Epithelial cell of proximal tubule (primary cell): Measurements from ENCODE around the gene ABHD17A. TPM values are rescaled to one million over a fixed set of nuclear protein-coding genes. Genes with fewer than 3 reads are reported as not detected.

Source experiments
- DNase-seq: peaks from one replicate; pipeline ENCODE4 v3.0.0-alpha.2; 2011; ENCODE audit warnings: low read depth
- H3K4me3 ChIP-seq: 2 replicates; pipeline ENCODE4 v1.5.1; 2011; ENCODE audit warnings: low read depth, mild to moderate bottlenecking, low read length
- total RNA-seq: library from RNA; depleted of rRNA; stranded (reverse); fragments of >200 nt; gene quantifications from 2 replicates; pipeline ENCODE4 v1.2.3, GENCODE V29; 2015
- TF ChIP-seq, protein P1 (sequence below): conservative IDR thresholded peaks from 2 replicates; pipeline ENCODE4 v1.5.1; 2012; ENCODE audit warnings: low read depth, mild to moderate bottlenecking, low read length

Gene ABHD17A
- total RNA-seq, 1 donor from 2014 or later = 83.4 TPM

DNA sequence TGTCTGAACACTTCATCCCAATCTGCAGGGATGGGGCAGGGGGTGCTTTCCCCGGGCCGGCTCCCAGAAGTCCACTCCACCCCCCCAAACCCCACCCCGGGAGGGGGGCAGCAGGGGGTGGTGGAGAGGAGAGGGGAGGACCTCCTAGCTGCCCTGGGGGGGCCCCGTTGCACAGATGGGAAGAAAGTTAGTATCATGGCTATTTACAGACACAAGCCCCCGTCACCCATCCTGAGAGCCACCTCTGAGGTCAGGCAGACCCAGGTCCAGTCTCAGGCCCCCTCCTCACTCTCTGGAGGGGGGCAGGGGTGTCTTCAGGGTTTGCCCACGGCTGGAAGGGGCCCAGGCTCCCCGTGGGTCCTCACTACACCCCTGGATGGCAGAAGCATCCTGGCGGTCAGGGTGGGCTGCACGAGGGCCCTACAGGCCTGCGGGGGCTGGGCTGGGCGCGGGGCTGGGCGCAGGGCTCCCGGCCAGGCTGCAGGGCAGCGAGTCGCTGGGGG, 31.2 kb downstream of the ABHD17A start:
- TF ChIP-seq, protein P1, sequence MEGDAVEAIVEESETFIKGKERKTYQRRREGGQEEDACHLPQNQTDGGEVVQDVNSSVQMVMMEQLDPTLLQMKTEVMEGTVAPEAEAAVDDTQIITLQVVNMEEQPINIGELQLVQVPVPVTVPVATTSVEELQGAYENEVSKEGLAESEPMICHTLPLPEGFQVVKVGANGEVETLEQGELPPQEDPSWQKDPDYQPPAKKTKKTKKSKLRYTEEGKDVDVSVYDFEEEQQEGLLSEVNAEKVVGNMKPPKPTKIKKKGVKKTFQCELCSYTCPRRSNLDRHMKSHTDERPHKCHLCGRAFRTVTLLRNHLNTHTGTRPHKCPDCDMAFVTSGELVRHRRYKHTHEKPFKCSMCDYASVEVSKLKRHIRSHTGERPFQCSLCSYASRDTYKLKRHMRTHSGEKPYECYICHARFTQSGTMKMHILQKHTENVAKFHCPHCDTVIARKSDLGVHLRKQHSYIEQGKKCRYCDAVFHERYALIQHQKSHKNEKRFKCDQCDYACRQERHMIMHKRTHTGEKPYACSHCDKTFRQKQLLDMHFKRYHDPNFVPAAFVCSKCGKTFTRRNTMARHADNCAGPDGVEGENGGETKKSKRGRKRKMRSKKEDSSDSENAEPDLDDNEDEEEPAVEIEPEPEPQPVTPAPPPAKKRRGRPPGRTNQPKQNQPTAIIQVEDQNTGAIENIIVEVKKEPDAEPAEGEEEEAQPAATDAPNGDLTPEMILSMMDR = no peak
- no peak overlapping the region for H3K4me3 ChIP-seq
- no peak for DNase-seq

DNA sequence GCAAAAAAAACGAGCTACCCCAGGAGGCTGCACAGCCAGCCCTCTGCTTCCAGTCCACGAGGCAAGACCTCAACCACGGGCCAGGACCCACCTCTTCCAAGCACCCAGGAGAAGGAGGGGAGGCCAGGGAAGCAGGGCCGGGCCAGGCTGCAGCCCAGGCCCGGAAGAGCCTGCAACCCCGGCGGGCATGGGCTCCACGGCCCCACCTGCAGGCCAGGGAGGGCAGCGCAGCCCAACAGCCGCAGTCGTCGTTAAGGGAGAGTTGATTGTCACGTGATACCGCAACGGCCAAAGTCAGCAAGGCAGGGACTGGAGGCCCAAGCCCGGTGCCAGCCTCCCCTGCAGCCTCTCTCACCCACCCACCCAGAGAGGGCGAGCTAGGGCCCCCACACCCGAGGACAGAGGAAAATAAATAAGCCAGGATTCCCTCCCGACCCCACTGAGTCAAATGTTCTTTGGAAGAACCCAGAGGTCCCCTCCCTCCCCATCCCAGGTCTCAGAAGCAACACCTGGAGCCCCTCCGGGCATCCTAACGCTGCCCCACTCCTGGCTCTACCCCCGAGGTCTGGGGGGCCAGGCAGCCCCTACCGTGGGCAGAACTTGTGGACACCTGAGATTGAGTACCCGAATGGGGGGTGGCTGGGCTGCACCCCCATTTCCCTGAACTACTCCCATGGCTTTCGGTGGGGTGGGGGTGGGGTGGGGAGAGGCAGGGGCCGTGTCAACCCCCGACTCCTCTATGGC, 31.8 kb downstream of the ABHD17A start:
- no peak overlapping the region for H3K4me3 ChIP-seq
- TF ChIP-seq, protein P1 = peak; percentile 81
- no peak for DNase-seq

DNA sequence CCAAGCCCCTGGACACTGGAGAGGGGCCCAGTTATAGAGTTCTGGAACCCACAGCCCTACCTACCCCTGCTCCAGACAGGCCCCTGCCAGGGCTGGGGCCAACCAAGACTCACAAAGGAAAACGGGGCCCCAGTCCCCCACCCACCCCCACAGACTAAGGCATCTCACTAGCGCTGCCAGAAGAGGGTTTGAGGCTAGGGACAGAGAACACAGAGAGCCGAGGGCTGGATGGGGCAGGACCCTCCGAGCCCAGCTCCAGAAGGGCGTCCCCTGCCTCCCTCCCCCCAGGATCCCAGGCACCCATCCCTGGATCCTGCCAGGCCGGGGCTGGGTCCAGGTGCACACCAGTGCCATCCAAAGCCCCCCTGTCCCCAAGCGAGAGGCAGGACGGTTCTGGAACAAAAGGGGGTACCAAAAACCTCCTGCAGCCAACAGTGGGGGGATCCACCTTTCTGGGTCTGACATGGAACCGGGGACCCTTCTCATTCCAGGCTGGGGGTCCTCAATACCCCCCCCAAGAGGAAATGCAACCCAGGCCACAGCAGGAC, 32.6 kb downstream of the ABHD17A start:
- TF ChIP-seq, protein P1 = no peak
- no peak for DNase-seq
- no peak overlapping the region for H3K4me3 ChIP-seq

DNA sequence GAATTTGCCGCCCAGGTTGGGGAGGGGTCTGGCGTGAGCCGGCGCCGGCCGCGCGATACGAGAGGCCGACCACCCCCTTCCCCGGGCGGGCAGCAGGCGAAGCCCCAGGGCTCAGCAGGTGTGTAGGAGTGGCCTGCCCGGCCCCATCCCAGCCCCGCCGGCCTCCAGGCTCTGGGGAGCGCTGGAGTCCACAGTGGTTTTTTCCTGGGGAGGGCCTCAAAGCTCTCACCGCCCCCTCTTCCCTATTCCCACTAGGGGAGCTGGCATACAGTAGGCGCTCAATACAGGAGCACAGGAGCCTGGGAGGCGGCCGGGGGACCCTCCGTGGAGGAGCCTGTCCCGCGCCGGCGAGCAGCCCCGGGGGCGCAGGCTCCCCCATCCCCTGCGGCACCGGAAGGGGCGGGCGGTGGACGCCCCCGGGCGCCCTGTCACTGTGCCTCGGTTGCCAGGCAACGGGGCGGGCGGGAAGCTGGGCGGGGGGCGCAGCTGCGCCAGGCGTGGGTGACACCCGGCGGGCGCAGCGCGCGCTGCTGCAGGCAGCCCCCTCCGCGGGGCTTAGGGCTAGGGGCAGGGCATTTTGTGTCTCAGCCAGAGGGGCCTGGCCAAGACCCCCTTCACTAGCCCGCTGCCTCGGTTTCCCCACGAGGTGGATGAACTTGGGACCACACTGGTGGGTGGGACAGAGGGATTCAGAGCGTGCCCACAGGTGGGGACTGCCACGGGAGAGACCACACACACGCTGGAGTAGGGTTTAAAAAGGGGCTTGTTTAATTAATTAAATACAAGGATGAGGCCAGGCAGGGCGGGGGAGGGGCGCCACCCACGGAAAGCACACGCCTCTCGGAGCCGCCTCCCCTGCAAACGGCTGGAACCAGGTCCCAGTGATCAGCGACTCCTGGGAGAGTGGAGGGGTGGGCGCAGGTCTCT, 33.4 kb downstream of the ABHD17A start:
- no peak for DNase-seq
- H3K4me3 ChIP-seq = no peak overlapping the region
- TF ChIP-seq, protein P1 = no peak

DNA sequence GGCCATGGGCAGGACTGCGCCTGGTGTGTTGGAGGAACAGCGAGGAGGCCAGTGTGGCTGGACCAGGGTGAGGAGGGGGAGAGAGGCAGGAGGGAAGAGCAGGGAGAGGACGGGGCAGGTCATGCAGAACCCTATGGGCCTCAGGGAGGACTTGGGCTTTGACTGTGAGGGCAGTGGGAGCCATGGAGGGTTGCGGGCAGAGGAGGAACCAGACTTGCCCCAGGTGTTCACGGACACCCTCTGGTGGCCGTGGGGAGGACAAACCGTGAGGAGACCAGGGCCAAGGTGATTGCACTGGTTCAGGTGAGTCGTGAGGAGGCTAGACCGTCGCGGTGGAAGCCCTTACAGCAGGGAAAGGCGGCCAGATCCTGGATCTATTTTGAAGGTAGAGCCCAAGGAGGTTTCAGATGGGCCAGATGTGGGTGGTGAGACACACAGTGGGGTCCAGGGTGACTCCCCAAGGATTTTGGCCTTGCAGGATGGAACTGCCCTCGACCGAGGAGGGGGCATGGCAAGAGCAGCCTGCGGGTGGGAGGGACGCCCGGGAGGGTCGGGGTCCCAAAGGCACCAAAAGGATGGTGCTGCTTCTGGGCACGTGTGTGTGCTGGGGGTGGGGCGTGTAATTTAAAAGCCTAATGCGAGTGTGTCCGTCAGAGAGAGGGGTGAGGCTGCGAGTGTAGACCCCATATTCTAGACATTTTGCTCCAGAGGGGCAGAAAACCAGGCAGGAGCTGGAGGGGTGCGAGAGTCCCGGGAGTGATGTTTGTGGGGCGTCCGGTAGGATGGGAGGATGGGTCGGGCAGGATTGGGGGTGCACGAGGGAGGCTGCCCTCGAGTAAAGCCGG, 34.3 kb downstream of the ABHD17A start:
- H3K4me3 ChIP-seq = no peak overlapping the region
- DNase-seq = no peak
- TF ChIP-seq, protein P1 = peak; percentile 23

DNA sequence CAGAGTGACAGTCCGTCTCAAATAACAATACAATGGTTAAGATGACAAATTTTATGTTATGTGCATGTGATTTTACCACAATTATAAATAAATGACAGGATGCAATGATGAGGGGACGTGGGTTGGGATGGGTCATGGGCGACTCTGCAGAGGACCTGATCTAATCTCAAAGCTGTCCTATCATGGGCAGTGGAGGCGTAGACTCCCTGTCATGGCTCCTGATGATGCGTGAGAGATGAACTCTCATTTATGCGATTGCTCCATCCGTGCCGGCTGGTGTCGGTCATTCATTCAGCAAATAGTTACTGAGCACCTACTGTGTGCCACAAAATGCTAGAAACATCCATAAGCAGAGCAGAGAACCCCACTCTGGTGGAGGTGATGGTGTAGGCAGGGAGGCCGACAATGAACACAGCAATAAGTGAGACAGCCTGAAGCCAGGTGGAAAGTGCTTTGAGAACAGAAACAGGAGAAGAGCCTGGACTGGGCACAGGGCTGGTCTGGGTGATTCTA, 35.4 kb downstream of the ABHD17A start:
- DNase-seq = no peak
- no peak overlapping the region for H3K4me3 ChIP-seq
- TF ChIP-seq, protein P1 = no peak
